MM.1S (cell line): ENCODE results near the gene THRAP3.

Experiments
- DNase-seq: peaks from one replicate; pipeline ENCODE4 v3.0.0-alpha.2; 2015
- H2AFZ ChIP-seq: fragments of 300-600 bp; sonication (generic); 2 replicates; pipeline ENCODE4 v1.6.0; 2016; ENCODE audit warnings: antibody characterized with exemption, low read length
- H3F3A ChIP-seq: fragments of 300-600 bp; sonication (generic); 2 replicates; pipeline ENCODE4 v1.6.1; 2016; ENCODE audit warnings: mild to moderate bottlenecking, antibody characterized with exemption, low read length, moderate library complexity, mixed read lengths; ENCODE audit not compliant: insufficient read depth
- H3K27ac ChIP-seq: fragments of 300-600 bp; sonication (generic); 2 replicates; pipeline ENCODE4 v1.5.1; 2016; ENCODE audit warnings: mild to moderate bottlenecking, low read length
- H3K27me3 ChIP-seq: fragments of 300-600 bp; sonication (generic); replicated peaks from 2 replicates; pipeline ENCODE4 v1.6.0; 2016; ENCODE audit warnings: low read length; ENCODE audit not compliant: insufficient read depth
- H3K36me3 ChIP-seq: fragments of 300-600 bp; sonication (generic); replicated peaks from 2 replicates; pipeline ENCODE4 v1.6.1; 2016; ENCODE audit warnings: mild to moderate bottlenecking, low read length, mixed read lengths; ENCODE audit not compliant: insufficient read depth
- H3K4me1 ChIP-seq: fragments of 300-600 bp; sonication (generic); 2 replicates; pipeline ENCODE4 v1.6.1; 2016; ENCODE audit warnings: low read length, mixed read lengths
- H3K4me2 ChIP-seq: fragments of 300-600 bp; sonication (generic); 2 replicates; pipeline ENCODE4 v1.6.0; 2016; ENCODE audit warnings: low read depth, low read length
- H3K4me3 ChIP-seq: fragments of 300-600 bp; sonication (generic); 2 replicates; pipeline ENCODE4 v1.5.1; 2016; ENCODE audit warnings: low read length, mixed read lengths
- H3K79me2 ChIP-seq: fragments of 300-600 bp; sonication (generic); 2 replicates; pipeline ENCODE4 v1.6.1; 2016; ENCODE audit warnings: mixed run types, low read length, mixed read lengths
- H3K9ac ChIP-seq: fragments of 300-600 bp; sonication (generic); 2 replicates; pipeline ENCODE4 v1.6.1; 2016; ENCODE audit warnings: low read length, mixed read lengths
- H3K9me2 ChIP-seq: fragments of 300-600 bp; sonication (generic); replicated peaks from 2 replicates; pipeline ENCODE4 v1.6.1; 2016; ENCODE audit warnings: mild to moderate bottlenecking, low read length, mixed read lengths; ENCODE audit not compliant: insufficient read depth
- H3K9me3 ChIP-seq: fragments of 300-600 bp; sonication (generic); replicated peaks from 2 replicates; pipeline ENCODE4 v1.6.1; 2016; ENCODE audit warnings: mild to moderate bottlenecking, low read length, mixed read lengths; ENCODE audit not compliant: insufficient read depth
- H4K20me1 ChIP-seq: fragments of 300-600 bp; sonication (generic); 2 replicates; pipeline ENCODE4 v1.6.1; 2016; ENCODE audit warnings: mild to moderate bottlenecking, low read length, moderate library complexity, mixed read lengths; ENCODE audit not compliant: insufficient read depth
- EZH2 ChIP-seq: fragments of 300-600 bp; sonication (generic); optimal IDR thresholded peaks from 2 replicates; pipeline ENCODE3; 2017; ENCODE audit warnings: low read depth, mild to moderate bottlenecking, antibody characterized with exemption, low read length, mixed read lengths
- EZH2phosphoT487 ChIP-seq: fragments of 300-600 bp; sonication (generic); IDR thresholded peaks from 2 replicates; pipeline ENCODE4 v1.6.1; 2018; ENCODE audit warnings: antibody characterized with exemption, low read length
- TF ChIP-seq, protein P1 (sequence below): fragments of 300-600 bp; sonication (generic); IDR thresholded peaks from 2 replicates; pipeline ENCODE4 v1.5.1; 2016; ENCODE audit warnings: antibody characterized with exemption, low read length, mixed read lengths

Gene THRAP3

DNA sequence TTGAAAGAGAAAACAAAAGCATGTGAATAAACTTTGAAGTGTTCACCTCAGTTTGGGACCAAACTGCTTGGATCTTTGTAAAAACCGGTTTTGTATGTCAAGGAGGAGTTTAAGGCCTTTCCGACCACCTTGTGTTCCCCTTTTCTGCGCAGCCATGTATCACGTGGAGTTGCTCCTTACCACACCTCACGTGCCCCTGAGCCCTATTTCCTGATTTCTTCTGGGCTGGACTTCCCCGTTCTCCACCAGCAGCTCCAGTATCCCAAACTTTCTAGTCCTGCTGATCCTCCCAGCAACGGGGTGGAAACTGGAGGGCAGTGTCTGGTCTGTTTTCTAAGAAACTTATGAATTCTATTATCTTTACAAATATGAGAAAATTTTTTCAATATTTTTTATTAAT, 80.3 kb downstream of the THRAP3 start:
- TF ChIP-seq, protein P1, sequence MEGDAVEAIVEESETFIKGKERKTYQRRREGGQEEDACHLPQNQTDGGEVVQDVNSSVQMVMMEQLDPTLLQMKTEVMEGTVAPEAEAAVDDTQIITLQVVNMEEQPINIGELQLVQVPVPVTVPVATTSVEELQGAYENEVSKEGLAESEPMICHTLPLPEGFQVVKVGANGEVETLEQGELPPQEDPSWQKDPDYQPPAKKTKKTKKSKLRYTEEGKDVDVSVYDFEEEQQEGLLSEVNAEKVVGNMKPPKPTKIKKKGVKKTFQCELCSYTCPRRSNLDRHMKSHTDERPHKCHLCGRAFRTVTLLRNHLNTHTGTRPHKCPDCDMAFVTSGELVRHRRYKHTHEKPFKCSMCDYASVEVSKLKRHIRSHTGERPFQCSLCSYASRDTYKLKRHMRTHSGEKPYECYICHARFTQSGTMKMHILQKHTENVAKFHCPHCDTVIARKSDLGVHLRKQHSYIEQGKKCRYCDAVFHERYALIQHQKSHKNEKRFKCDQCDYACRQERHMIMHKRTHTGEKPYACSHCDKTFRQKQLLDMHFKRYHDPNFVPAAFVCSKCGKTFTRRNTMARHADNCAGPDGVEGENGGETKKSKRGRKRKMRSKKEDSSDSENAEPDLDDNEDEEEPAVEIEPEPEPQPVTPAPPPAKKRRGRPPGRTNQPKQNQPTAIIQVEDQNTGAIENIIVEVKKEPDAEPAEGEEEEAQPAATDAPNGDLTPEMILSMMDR, result no peak
- TF ChIP-seq EZH2, result no peak
- no peak for TF ChIP-seq EZH2phosphoT487
- no peak overlapping the region for H3K4me2 ChIP-seq
- peaks cover 17% of the 10 kb centered on the region for H3K36me3 ChIP-seq
- no peak overlapping the region for H3K4me3 ChIP-seq
- DNase-seq, result no peak
- no peaks in the 10 kb centered on the region for H4K20me1 ChIP-seq
- no peak overlapping the region for H3K27ac ChIP-seq
- no peaks in the 10 kb centered on the region for H3K4me1 ChIP-seq
- no peaks in the 10 kb centered on the region for H3K9me2 ChIP-seq
- no peaks in the 10 kb centered on the region for H3K9me3 ChIP-seq
- H3K79me2 ChIP-seq, result no peaks in the 10 kb centered on the region
- no peaks in the 10 kb centered on the region; the same call in 1 of the 2 replicates for H3F3A ChIP-seq
- H3K9ac ChIP-seq, result no peak overlapping the region
- no peaks in the 10 kb centered on the region for H3K27me3 ChIP-seq
- no peak overlapping the region for H2AFZ ChIP-seq

DNA sequence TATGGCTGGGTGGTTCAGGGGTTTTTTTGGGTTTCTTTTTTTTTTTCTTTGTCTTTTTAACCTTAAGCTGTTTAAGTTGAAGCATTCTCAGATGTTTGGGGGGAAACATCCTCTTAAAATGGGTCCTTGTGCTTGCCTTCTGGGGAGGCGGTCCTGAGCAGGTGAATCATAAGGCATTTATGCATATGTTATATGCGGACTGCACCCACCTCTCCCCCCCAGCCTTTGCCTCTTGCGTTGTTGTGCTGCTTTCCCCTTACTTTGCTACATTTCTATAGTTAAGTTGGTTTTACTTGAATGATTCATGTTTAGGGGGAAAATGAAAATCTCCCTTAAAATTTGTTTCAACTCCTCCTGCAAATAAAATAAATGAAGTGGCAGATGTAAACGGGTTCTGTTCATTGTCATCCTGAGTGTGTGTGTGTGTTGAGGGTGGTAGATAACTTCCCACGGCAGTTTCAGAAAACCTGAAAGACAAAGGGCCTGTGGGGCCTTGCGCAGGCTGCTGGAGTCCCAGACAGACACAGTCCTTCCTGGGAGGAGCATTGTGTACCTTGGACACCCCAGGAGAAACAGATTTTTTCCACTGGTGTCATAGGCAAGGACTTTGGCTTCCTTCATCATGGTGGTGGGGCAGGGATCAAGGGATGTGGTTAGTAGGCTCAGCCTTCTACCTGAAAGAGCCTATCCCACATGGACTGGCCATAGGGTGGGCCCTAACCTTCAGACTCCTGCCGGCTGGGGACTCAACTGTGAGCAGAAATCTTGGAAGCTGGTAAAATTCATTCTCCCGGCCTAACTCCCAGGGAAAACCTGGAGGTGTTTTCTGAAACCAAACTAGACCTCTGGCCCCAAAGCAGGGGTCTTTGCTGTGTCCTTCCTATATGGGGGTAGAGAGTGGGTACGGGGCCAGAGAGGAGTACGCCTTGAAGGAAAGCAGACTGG, 81.0 kb downstream of the THRAP3 start:
- Histone ChIP-seq H3F3A (no peaks in the 10 kb centered on the region; the same call in 1 of the 2 replicates), H3K27me3 (no peaks in the 10 kb centered on the region), H4K20me1 (no peaks in the 10 kb centered on the region), H3K27ac (no peak overlapping the region), H3K9me3 (no peaks in the 10 kb centered on the region), H3K4me1 (no peaks in the 10 kb centered on the region), H3K9me2 (no peaks in the 10 kb centered on the region), H2AFZ (no peak overlapping the region), H3K79me2 (no peaks in the 10 kb centered on the region), H3K36me3 (peaks cover 14% of the 10 kb centered on the region), H3K9ac (no peak overlapping the region), H3K4me3 (no peak overlapping the region), H3K4me2 (no peak overlapping the region)
- TF ChIP-seq EZH2 (no peak), EZH2phosphoT487 (no peak)
- TF ChIP-seq, protein P1, result no peak
- DNase-seq, result no peak

DNA sequence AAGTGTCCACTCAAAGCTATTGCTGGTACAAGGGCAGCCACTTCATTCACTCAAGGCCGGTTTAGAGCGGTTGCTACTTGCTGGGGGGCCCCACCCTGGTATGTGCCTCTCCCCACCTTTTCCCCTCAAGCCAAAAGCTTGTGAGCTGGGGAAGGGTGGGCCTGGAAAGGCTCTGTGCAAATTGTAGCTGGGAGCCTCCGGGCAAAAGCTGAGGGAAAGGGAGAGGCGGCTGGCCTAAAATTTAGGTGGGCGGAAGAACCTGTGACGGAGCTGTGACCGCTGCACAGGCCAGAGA, 81.6 kb downstream of the THRAP3 start:
- Histone ChIP-seq H3K9ac (no peak overlapping the region; the same call in 1 of the 2 replicates), H3F3A (no peaks in the 10 kb centered on the region; the same call in 1 of the 2 replicates), H3K9me3 (no peaks in the 10 kb centered on the region), H2AFZ (no peak overlapping the region), H3K9me2 (no peaks in the 10 kb centered on the region), H3K79me2 (no peaks in the 10 kb centered on the region), H3K4me1 (no peaks in the 10 kb centered on the region), H3K36me3 (peaks cover 11% of the 10 kb centered on the region), H4K20me1 (no peaks in the 10 kb centered on the region), H3K27me3 (no peaks in the 10 kb centered on the region), H3K4me3 (peak overlapping the region; percentile 61), H3K27ac (no peak overlapping the region), H3K4me2 (peak overlapping the region; percentile 80; the same call in 1 of the 2 replicates)
- DNase-seq, result no peak
- TF ChIP-seq, protein P1, result no peak
- no peak for TF ChIP-seq EZH2phosphoT487
- TF ChIP-seq EZH2, result no peak
